NB4 (cell line): Measurements from ENCODE around the gene DOCK9.

Experiments used
- DNase-seq: peaks from one replicate; pipeline ENCODE4 v3.0.0; 2010; ENCODE audit warnings: low read depth
- H3K4me3 ChIP-seq: one replicate; pipeline ENCODE4 v1.5.1; 2011; ENCODE audit warnings: mild to moderate bottlenecking, low read depth, low read length, moderate library complexity
- CTCF ChIP-seq: IDR thresholded peaks from one replicate; pipeline ENCODE4 v1.5.1; 2012; ENCODE audit warnings: low read depth, low read length
- MAX ChIP-seq: IDR thresholded peaks from 2 replicates; pipeline ENCODE4 v1.6.1; 2011; ENCODE audit warnings: low read depth, low read length
- MYC ChIP-seq: IDR thresholded peaks from 2 replicates; pipeline ENCODE4 v1.6.1; 2011; ENCODE audit warnings: low read depth, low read length
- POLR2A ChIP-seq: IDR thresholded peaks from 2 replicates; pipeline ENCODE4 v1.6.1; 2011; ENCODE audit warnings: mild to moderate bottlenecking; ENCODE audit not compliant: insufficient read length; ENCODE audit errors: extremely low read depth

DOCK9 gene

DNA sequence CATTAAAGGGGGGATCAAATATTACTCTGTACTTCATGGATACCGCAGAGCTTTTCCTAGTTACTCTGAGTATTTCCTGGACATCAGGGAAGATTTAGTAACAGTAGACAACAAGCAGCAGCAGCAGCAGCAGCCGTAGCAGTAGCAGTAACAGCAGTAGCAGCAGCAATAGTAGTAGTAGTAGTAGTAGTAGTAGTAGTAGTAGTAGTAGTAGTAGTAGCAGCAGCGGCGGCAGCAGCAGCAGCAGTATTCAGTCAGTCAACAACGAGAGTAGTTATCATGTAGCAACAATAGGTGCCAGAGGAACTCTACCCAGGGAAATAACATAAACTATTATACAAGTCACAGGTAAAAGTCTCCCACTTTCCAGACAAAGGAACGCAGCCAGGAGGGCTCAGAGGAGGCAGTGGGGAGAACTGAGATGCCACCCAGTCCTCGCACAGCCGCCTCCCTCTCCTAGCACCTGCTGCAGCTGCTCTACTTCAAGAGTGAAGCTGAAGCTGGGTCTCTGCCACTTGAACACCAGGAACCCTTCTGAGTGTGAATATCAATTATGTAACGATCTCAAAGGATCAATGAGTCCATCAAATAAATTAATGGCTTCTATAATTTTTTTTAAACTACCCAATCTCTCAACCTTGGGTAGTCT lies 1.3 kb upstream of the DOCK9 start:
- H3K4me3 ChIP-seq: no peak overlapping the region
- DNase-seq: no peak

DNA sequence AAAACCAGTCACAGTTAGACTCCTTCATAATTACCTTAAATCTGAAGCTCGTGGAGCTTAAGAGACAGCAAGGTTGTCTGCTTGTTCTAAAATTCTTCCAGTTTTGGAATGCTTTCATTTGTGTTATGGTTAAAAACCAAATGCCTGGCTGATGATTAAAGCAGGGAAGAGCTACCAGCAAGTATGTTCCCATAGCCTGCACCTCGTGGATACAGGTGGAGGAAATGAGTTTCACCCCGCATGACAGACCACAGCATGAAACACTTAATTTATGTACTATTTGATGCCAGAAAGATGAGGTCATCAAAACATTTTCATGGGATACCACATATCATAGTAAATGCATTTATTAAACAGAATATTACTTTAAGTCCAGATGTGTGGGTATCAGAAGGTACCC lies 416 bp upstream of the DOCK9 start:
- H3K4me3 ChIP-seq: no peak overlapping the region
- DNase-seq: no peak
- TF ChIP-seq MYC (no peak), CTCF (no peak), MAX (no peak), POLR2A (no peak)

More for the DNA sequence above, 1.3 kb upstream of the DOCK9 start:
- TF ChIP-seq MYC (no peak), MAX (no peak), POLR2A (no peak), CTCF (no peak)

- TF ChIP-seq CTCF (no peak), MYC (no peak), MAX (no peak), POLR2A (no peak)
- H3K4me3 ChIP-seq: no peak overlapping the region
- DNase-seq: no peak
These were observed 923 bp downstream of the DOCK9 start for GRCh38 chr13:98976941-98977340.

DNA sequence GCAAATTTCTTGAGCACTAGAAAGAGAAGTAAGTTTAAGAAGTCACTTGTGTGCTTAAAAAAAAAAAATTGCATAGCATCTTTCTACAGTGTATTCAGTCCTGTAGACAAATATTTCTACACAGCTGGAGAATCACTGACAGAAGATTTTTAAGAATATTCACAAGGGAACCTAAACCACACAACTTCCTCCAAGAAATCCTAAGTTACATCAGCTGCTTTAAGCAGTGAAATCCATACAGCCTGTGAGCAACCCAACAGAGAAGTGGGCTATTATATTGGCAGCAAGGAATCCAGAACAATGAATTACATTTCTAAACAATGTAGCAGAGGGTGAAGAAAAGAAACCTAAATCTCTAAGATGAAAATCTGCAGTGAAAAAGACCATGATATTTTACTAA lies 1.5 kb downstream of the DOCK9 start:
- peak; percentile 25 for DNase-seq
- no peak overlapping the region for H3K4me3 ChIP-seq
- TF ChIP-seq POLR2A (no peak), MAX (no peak), CTCF (no peak), MYC (no peak)

- peak; percentile 20 for DNase-seq
- H3K4me3 ChIP-seq: no peak overlapping the region
- TF ChIP-seq CTCF: no peak
- TF ChIP-seq MYC: no peak
- no peak for TF ChIP-seq POLR2A
- no peak for TF ChIP-seq MAX
These were observed 2.0 kb downstream of the DOCK9 start for GRCh38 chr13:98975822-98976261.
